GM12874 (cell line): Measurements from ENCODE around the gene FAM3C.
A peak's percentile ranks its signal among the peaks of the same experiment; 100 is the strongest.

Experiments
- CTCF ChIP-seq: IDR thresholded peaks from 2 replicates; pipeline ENCODE4 v1.5.1; 2011; ENCODE audit warnings: low read depth, mild to moderate bottlenecking, control low read depth, low read length, moderate library complexity; ENCODE audit not compliant: insufficient read depth

Gene FAM3C

GRCh38 chr7:121351682-121352081 is 44.4 kb downstream of the FAM3C start:
- TF ChIP-seq CTCF: no peak

GRCh38 chr7:121344497-121344896 is 51.6 kb downstream of the FAM3C start:
- TF ChIP-seq CTCF: no peak

GRCh38 chr7:121344093-121344492 is 52.0 kb downstream of the FAM3C start:
- TF ChIP-seq CTCF: no peak

GRCh38 chr7:121343302-121343701 is 52.8 kb downstream of the FAM3C start:
- no peak for TF ChIP-seq CTCF

GRCh38 chr7:121342631-121343030 is 53.5 kb downstream of the FAM3C start:
- TF ChIP-seq CTCF: no peak

- TF ChIP-seq CTCF: no peak
Observed at GRCh38 chr7:121341933-121342332, 54.2 kb downstream of the FAM3C start.

- no peak for TF ChIP-seq CTCF
Observed at GRCh38 chr7:121339082-121339481, 57.0 kb downstream of the FAM3C start.

GRCh38 chr7:121337398-121337797 is 58.7 kb downstream of the FAM3C start:
- peak; percentile 37; the same call in 1 of the 2 replicates for TF ChIP-seq CTCF
